GM21390 (cell line): ENCODE data around the gene PDIA3.
A peak's percentile ranks its signal among the peaks of the same experiment; 100 is the strongest.
"Not testable (repeated sequence)": the region's sequence is repeated elsewhere in the genome, so short reads cannot be mapped to it uniquely, and the experiment has no call there.

Source experiments
- ATAC-seq: cut with Tn5 transposase; IDR thresholded peaks from one replicate; pipeline ENCODE4 v1.9.1; 2021; ENCODE audit not compliant: unreplicated experiment

The PDIA3 gene

GRCh38 chr15:43746245-43746902 lies at the start of gene PDIA3:
Gene PDIA3 (plus strand): TSS chr15:43746438. CDS start chr15:43746540, 102 bp downstream.
- peak; percentile 68 for ATAC-seq

- no peak for ATAC-seq
Observed at GRCh38 chr15:43702174-43702573, 44.1 kb upstream of the PDIA3 start.

- ATAC-seq, result no peak
Observed at GRCh38 chr15:43702701-43703424, 43.4 kb upstream of the PDIA3 start.

GRCh38 chr15:43710431-43711131 lies 35.7 kb upstream of the PDIA3 start:
- not testable (repeated sequence) for ATAC-seq

GRCh38 chr15:43723151-43723550 lies 23.1 kb upstream of the PDIA3 start:
- ATAC-seq, result no peak

- ATAC-seq, result not testable (repeated sequence)
Observed at GRCh38 chr15:43726306-43726705, 19.9 kb upstream of the PDIA3 start.

GRCh38 chr15:43728053-43728725 lies 18.0 kb upstream of the PDIA3 start:
- not testable (repeated sequence) for ATAC-seq

GRCh38 chr15:43735416-43735815 lies 10.8 kb upstream of the PDIA3 start:
- ATAC-seq, result peak; percentile 32

GRCh38 chr15:43746903-43747309 lies 668 bp downstream of the PDIA3 start:
- ATAC-seq, result not testable (repeated sequence)

- ATAC-seq, result no peak
Observed at GRCh38 chr15:43748376-43748775, 2.1 kb downstream of the PDIA3 start.

- peak; percentile 45 for ATAC-seq
Observed at GRCh38 chr15:43749690-43750345, 3.6 kb downstream of the PDIA3 start.

- no peak for ATAC-seq
Observed at GRCh38 chr15:43751885-43752284, 5.6 kb downstream of the PDIA3 start.

GRCh38 chr15:43762824-43763223 lies 16.6 kb downstream of the PDIA3 start:
- ATAC-seq, result no peak

GRCh38 chr15:43763819-43764446 lies 17.7 kb downstream of the PDIA3 start:
- ATAC-seq, result no peak

- ATAC-seq, result no peak
Observed at GRCh38 chr15:43769584-43770228, 23.5 kb downstream of the PDIA3 start.

GRCh38 chr15:43771816-43772215 lies 25.6 kb downstream of the PDIA3 start:
- no peak for ATAC-seq

GRCh38 chr15:43772624-43773023 lies 26.4 kb downstream of the PDIA3 start:
- no peak for ATAC-seq

GRCh38 chr15:43774062-43774461 lies 27.8 kb downstream of the PDIA3 start:
- ATAC-seq, result no peak

GRCh38 chr15:43775411-43775965 lies 29.2 kb downstream of the PDIA3 start:
- no peak for ATAC-seq
